GM19239 (cell line): Measurements from ENCODE around the gene PLXNB2.
A peak's percentile ranks its signal among the peaks of the same experiment; 100 is the strongest.
"Not testable (repeated sequence)": the region's sequence is repeated elsewhere in the genome, so short reads cannot be mapped to it uniquely, and the experiment has no call there.

Source experiments
- DNase-seq: peaks from one replicate; pipeline ENCODE4 v3.0.0; 2011; ENCODE audit warnings: low spot score; ENCODE audit not compliant: insufficient read length
- FAIRE-seq: peaks from 2 replicates; lab custom pipeline; 2011; peaks lifted over from hg19 to GRCh38; lab: Jason Lieb, UNC

PLXNB2 gene

GRCh38 chr22:50326225-50326955 lies 18.9 kb upstream of the PLXNB2 start:
- FAIRE-seq (no peak), DNase-seq (no peak)

GRCh38 chr22:50325444-50326224 lies 18.2 kb upstream of the PLXNB2 start:
- no peak for FAIRE-seq

GRCh38 chr22:50323900-50324299 lies 16.5 kb upstream of the PLXNB2 start:
- DNase-seq (no peak), FAIRE-seq (no peak)

More at GRCh38 chr22:50325444-50326224, 18.2 kb upstream of the PLXNB2 start:
- DNase-seq: no peak

GRCh38 chr22:50322382-50323104 lies 15.1 kb upstream of the PLXNB2 start:
- FAIRE-seq, DNase-seq: not testable (repeated sequence)

GRCh38 chr22:50320671-50321325 lies 13.4 kb upstream of the PLXNB2 start:
- DNase-seq (no peak), FAIRE-seq (no peak)

- no peak for FAIRE-seq
- no peak for DNase-seq
Observed at GRCh38 chr22:50320116-50320515, 12.7 kb upstream of the PLXNB2 start.

GRCh38 chr22:50319503-50319951 lies 12.1 kb upstream of the PLXNB2 start:
- no peak for FAIRE-seq
- DNase-seq: no peak

- FAIRE-seq (peak; percentile 76), DNase-seq (no peak)
Observed at GRCh38 chr22:50318698-50319411, 11.4 kb upstream of the PLXNB2 start.

GRCh38 chr22:50318356-50318697 lies 10.9 kb upstream of the PLXNB2 start:
- FAIRE-seq: no peak
- DNase-seq: no peak

GRCh38 chr22:50317674-50318073 lies 10.2 kb upstream of the PLXNB2 start:
- DNase-seq (no peak), FAIRE-seq (no peak)

GRCh38 chr22:50317178-50317577 lies 9.7 kb upstream of the PLXNB2 start:
- DNase-seq: no peak
- FAIRE-seq: no peak

- DNase-seq (no peak), FAIRE-seq (no peak)
Observed at GRCh38 chr22:50316114-50317065, 8.9 kb upstream of the PLXNB2 start.

- FAIRE-seq (peak; percentile 86), DNase-seq (no peak)
Observed at GRCh38 chr22:50315289-50316113, 8.1 kb upstream of the PLXNB2 start.

GRCh38 chr22:50314455-50315288 lies 7.2 kb upstream of the PLXNB2 start:
- peak; percentile 100 for FAIRE-seq

GRCh38 chr22:50314081-50314454 lies 6.6 kb upstream of the PLXNB2 start:
- DNase-seq: no peak
- FAIRE-seq: no peak

More at GRCh38 chr22:50314455-50315288, 7.2 kb upstream of the PLXNB2 start:
- peak; percentile 96 for DNase-seq

GRCh38 chr22:50313600-50313999 lies 6.2 kb upstream of the PLXNB2 start:
- FAIRE-seq (no peak), DNase-seq (no peak)

- no peak for FAIRE-seq
Observed at GRCh38 chr22:50313021-50313420, 5.6 kb upstream of the PLXNB2 start.

More at GRCh38 chr22:50313021-50313420, 5.6 kb upstream of the PLXNB2 start:
- DNase-seq: no peak
